Panc1 (cell line): Measurements from ENCODE around the gene GLIS2. TPM values are rescaled to one million over a fixed set of nuclear protein-coding genes. Genes with fewer than 3 reads are reported as not detected.

Source experiments
- ATAC-seq: fragments of 200-7000 bp; cut with Tn5 transposase; 2 replicates; pipeline ENCODE4 v1.9.1; 2020; ENCODE audit warnings: mild to moderate bottlenecking, moderate library complexity
- BruUV-seq: library from RNA; stranded (reverse); fragments of 400-500 nt; replicated peaks from 2 replicates; lab custom pipeline; 2021; lab: Mats Ljungman, UMichigan
- CTCF ChIA-PET: fragments of 300-600 bp; sonication (Branson Sonifier 250); formaldehyde crosslinking; loops from one replicate; lab custom pipeline; 2022; ENCODE audit warnings: antibody characterized with exemption; lab: Charles Lee
- POLR2A ChIA-PET: fragments of 300-600 bp; sonication (Branson Sonifier 250); formaldehyde crosslinking; loops from one replicate; lab custom pipeline; 2022; ENCODE audit warnings: antibody characterized with exemption; lab: Charles Lee
- DNase-seq: peaks from one replicate; pipeline ENCODE4 v3.0.0-alpha.2; 2010; ENCODE audit warnings: low read depth, low spot score
- H3K27ac ChIP-seq: 2 replicates; pipeline ENCODE4 v1.5.1; 2011; ENCODE audit warnings: mild to moderate bottlenecking, low read length, inconsistent platforms
- H3K27me3 ChIP-seq: fragments of 200-500 bp; sonication (Bioruptor generic); 2 replicates; pipeline ENCODE4 v1.6.0; 2014; ENCODE audit warnings: low read length, inconsistent platforms; ENCODE audit not compliant: control insufficient read depth, insufficient read depth
- H3K36me3 ChIP-seq: fragments of 200-500 bp; sonication (Bioruptor generic); 2 replicates; pipeline ENCODE4 v1.5.1; 2014; ENCODE audit warnings: inconsistent platforms, mild to moderate bottlenecking, low read length, moderate library complexity; ENCODE audit not compliant: control insufficient read depth, insufficient read depth
- H3K4me1 ChIP-seq: 2 replicates; pipeline ENCODE4 v1.5.1; 2011; ENCODE audit warnings: inconsistent platforms, mild to moderate bottlenecking, low read length, moderate library complexity; ENCODE audit not compliant: control insufficient read depth, insufficient read depth
- H3K4me3 ChIP-seq, 2 experiments: 2 replicates each; pipeline ENCODE4 v1.5.1; 2011 to 2012; ENCODE audit warnings: low read depth in 2 of 2, low read length in 2 of 2, mild to moderate bottlenecking in 2 of 2, inconsistent platforms in 1 of 2, moderate library complexity in 1 of 2
- H3K9me3 ChIP-seq: fragments of 200-500 bp; sonication (Bioruptor generic); 2 replicates; pipeline ENCODE4 v1.5.1; 2014; ENCODE audit warnings: low read depth, mild to moderate bottlenecking, inconsistent platforms, low read length, moderate library complexity; ENCODE audit not compliant: control insufficient read depth, insufficient read depth
- POLR2AphosphoS5 ChIP-seq: IDR thresholded peaks from 2 replicates; pipeline ENCODE4 v1.6.1; 2012; ENCODE audit warnings: mild to moderate bottlenecking, low read depth, low read length, moderate library complexity
- SIN3A ChIP-seq: IDR thresholded peaks from 2 replicates; pipeline ENCODE4 v1.6.1; 2012; ENCODE audit warnings: low read depth, mild to moderate bottlenecking, low read length, moderate library complexity, borderline replicate concordance; ENCODE audit not compliant: insufficient read depth
- TCF7L2 ChIP-seq: IDR thresholded peaks from 2 replicates; pipeline ENCODE4 v1.6.1; 2011; ENCODE audit warnings: mild to moderate bottlenecking, low read depth, low read length, inconsistent platforms
- in situ Hi-C: cut with HindIII; loops from 2 replicates; pipeline ENCODE4 v1.10.0; 2016; ENCODE audit warnings: low sequenced_read_pairs, low pct_unique_long_range_greater_than_20kb
- intact Hi-C: fragments of 100-400 bp; cut with micrococcal nuclease; formaldehyde crosslinking; loops from one replicate; pipeline ENCODE4 v1.10.0; 2022; ENCODE audit not compliant: unreplicated experiment
- total RNA-seq: library from RNA; stranded (reverse); gene quantifications from one replicate; pipeline ENCODE4 v1.2.1, GENCODE V29; 2021; ENCODE audit not compliant: unreplicated experiment
- TF ChIP-seq, protein P1 (sequence below), 2 experiments: IDR thresholded peaks; 2 replicates each; pipeline ENCODE4 v1.6.1; 2011 to 2012; ENCODE audit warnings: low read depth in 2 of 2, control low read depth in 1 of 2, low read length in 1 of 2, mild to moderate bottlenecking in 1 of 2, moderate library complexity in 1 of 2; ENCODE audit not compliant: insufficient read depth in 1 of 2
- TF ChIP-seq, protein P2 (sequence below): fragments of 450-650 bp; IDR thresholded peaks from 2 replicates; pipeline ENCODE4 v1.5.1; 2017; ENCODE audit warnings: mild to moderate bottlenecking

Gene GLIS2
- total RNA-seq, 1 experiment from 2014 or later, result 87.3 TPM

DNA sequence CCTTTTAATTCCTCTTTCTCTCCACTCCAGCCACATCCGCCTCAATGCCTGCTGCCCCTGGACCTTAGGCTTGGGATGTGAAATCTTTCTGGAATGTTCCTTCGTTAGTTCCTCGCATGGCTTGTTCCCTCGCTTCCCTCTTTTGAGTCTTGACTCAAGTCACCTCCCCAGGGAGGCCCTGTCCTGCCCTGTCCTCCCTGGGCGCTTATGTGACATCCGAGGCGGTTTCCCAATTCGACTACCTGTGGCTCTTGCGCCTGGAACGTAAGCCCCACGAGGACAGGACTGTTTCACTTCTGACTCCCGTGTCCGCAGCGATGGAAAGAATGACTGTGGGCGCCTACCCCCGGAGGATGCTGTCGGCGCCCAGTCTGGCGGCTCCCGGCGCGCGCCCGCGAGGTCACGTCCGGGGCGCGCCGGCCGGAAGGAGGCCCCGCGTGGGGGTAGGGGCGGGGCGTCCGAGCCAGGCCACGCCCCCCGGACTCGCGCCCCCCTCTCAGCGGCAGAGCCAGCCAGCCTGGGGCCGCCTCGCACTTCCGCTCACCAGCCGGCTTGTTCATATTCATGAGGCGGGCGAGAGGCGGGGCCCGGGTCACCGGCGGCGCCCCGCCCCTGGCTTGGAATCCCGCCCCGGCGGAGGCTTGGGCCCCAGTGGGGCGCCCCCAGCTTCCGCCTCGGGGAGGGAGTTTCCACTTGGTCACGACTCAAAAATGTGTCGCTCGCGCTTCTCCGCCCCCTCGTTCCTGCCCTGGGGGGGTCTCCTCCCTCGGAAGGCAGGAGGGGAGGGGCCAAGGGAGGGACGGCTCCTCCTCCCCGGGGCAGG is 8.4 kb upstream of the GLIS2 start:
- Histone ChIP-seq H3K36me3 (no peaks in the 10 kb centered on the region), H3K9me3 (no peaks in the 10 kb centered on the region), H3K4me1 (peaks cover 19% of the 10 kb centered on the region), H3K27ac (peak overlapping the region; percentile 87), H3K27me3 (no peaks in the 10 kb centered on the region), H3K4me3 (peak overlapping the region; percentile 43 to 58)
- in situ Hi-C loops, result no loop called here
- BruUV-seq, result no TSS peak
- intact Hi-C loops, result no loop called here
- POLR2A ChIA-PET, result interaction anchor here (0.6 kb wide), 1 partner anchor 12 kb away, joined by 7 read pairs; no protein-coding TSS in a partner anchor
- no peak for DNase-seq
- CTCF ChIA-PET, result interaction anchor here (0.6 kb wide), 1 partner anchor 18 kb away, joined by 9 read pairs; no protein-coding TSS in a partner anchor
- TF ChIP-seq, protein P1, sequence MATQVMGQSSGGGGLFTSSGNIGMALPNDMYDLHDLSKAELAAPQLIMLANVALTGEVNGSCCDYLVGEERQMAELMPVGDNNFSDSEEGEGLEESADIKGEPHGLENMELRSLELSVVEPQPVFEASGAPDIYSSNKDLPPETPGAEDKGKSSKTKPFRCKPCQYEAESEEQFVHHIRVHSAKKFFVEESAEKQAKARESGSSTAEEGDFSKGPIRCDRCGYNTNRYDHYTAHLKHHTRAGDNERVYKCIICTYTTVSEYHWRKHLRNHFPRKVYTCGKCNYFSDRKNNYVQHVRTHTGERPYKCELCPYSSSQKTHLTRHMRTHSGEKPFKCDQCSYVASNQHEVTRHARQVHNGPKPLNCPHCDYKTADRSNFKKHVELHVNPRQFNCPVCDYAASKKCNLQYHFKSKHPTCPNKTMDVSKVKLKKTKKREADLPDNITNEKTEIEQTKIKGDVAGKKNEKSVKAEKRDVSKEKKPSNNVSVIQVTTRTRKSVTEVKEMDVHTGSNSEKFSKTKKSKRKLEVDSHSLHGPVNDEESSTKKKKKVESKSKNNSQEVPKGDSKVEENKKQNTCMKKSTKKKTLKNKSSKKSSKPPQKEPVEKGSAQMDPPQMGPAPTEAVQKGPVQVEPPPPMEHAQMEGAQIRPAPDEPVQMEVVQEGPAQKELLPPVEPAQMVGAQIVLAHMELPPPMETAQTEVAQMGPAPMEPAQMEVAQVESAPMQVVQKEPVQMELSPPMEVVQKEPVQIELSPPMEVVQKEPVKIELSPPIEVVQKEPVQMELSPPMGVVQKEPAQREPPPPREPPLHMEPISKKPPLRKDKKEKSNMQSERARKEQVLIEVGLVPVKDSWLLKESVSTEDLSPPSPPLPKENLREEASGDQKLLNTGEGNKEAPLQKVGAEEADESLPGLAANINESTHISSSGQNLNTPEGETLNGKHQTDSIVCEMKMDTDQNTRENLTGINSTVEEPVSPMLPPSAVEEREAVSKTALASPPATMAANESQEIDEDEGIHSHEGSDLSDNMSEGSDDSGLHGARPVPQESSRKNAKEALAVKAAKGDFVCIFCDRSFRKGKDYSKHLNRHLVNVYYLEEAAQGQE (IDR thresholded peaks at IDR 0.05; ENCODE audit: insufficient read depth in 1 of 2, low read depth in 2 of 2, low read length in 1 of 2), result no peak
- TF ChIP-seq, protein P2, sequence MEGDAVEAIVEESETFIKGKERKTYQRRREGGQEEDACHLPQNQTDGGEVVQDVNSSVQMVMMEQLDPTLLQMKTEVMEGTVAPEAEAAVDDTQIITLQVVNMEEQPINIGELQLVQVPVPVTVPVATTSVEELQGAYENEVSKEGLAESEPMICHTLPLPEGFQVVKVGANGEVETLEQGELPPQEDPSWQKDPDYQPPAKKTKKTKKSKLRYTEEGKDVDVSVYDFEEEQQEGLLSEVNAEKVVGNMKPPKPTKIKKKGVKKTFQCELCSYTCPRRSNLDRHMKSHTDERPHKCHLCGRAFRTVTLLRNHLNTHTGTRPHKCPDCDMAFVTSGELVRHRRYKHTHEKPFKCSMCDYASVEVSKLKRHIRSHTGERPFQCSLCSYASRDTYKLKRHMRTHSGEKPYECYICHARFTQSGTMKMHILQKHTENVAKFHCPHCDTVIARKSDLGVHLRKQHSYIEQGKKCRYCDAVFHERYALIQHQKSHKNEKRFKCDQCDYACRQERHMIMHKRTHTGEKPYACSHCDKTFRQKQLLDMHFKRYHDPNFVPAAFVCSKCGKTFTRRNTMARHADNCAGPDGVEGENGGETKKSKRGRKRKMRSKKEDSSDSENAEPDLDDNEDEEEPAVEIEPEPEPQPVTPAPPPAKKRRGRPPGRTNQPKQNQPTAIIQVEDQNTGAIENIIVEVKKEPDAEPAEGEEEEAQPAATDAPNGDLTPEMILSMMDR, result no peak
- TF ChIP-seq TCF7L2, result no peak
- TF ChIP-seq SIN3A, result no peak
- no peak; the same call in 1 of the 2 replicates for TF ChIP-seq POLR2AphosphoS5
- ATAC-seq, result peak; percentile 86

DNA sequence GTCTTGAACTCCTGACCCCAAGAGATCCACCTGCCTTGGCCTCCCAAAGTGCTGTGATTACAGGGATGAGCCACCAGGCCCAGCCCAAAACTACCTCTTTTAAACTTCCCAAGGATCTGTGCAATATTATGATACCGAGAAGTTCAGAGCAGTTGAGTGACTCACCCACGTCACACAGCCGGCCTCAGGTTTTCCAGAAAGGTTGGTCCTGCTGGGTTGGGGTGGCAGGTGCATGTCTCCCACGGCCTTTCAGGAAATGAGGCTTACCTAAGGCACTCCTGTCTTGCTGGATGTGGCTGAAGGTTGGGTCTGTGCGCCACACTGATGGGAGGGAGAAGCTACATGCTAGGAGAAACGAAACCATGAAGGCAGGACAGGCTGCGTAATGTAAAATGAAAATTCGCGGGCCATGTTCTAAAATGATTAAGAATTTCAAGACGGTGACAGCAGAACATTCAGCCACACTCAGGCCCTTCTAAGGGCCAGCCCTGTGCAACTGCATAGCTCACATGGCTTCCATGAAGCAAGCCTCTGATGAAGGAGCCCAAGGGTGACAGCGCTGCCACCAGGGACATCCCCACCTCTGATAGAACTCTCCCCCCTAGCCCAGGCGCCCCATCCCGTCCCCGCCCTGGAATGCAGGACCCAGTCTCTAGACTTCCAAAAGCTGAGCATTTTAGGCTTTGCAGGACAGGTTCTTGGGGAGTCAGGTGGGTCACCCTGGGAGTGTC is 6.6 kb upstream of the GLIS2 start:
- no TSS peak for BruUV-seq
- ATAC-seq (peak; percentile 5), DNase-seq (no peak)
- Histone ChIP-seq H3K4me1 (peaks cover 19% of the 10 kb centered on the region), H3K9me3 (no peaks in the 10 kb centered on the region), H3K27me3 (no peaks in the 10 kb centered on the region), H3K27ac (peak overlapping the region; percentile 45), H3K36me3 (no peaks in the 10 kb centered on the region), H3K4me3 (no peak overlapping the region)
- in situ Hi-C loops (no loop called here), intact Hi-C loops (no loop called here)
- no peak for TF ChIP-seq POLR2AphosphoS5
- TF ChIP-seq, protein P2, result no peak
- no peak for TF ChIP-seq SIN3A
- no peak for TF ChIP-seq TCF7L2
- TF ChIP-seq, protein P1 (IDR thresholded peaks at IDR 0.05; ENCODE audit: insufficient read depth in 1 of 2, low read depth in 2 of 2, low read length in 1 of 2), result no peak
- ChIA-PET CTCF (interaction anchor here (0.7 to 2.8 kb wide), 7 partner anchors 9 to 94 kb away, joined by 3 to 12 read pairs (median 5); no protein-coding TSS in a partner anchor), POLR2A (interaction anchor here (0.5 to 0.9 kb wide), 3 partner anchors 20 to 149 kb away, joined by 3 to 9 read pairs (median 5); no protein-coding TSS in a partner anchor)
